ENCODE measurements around the gene CYP4A22.

DNA sequence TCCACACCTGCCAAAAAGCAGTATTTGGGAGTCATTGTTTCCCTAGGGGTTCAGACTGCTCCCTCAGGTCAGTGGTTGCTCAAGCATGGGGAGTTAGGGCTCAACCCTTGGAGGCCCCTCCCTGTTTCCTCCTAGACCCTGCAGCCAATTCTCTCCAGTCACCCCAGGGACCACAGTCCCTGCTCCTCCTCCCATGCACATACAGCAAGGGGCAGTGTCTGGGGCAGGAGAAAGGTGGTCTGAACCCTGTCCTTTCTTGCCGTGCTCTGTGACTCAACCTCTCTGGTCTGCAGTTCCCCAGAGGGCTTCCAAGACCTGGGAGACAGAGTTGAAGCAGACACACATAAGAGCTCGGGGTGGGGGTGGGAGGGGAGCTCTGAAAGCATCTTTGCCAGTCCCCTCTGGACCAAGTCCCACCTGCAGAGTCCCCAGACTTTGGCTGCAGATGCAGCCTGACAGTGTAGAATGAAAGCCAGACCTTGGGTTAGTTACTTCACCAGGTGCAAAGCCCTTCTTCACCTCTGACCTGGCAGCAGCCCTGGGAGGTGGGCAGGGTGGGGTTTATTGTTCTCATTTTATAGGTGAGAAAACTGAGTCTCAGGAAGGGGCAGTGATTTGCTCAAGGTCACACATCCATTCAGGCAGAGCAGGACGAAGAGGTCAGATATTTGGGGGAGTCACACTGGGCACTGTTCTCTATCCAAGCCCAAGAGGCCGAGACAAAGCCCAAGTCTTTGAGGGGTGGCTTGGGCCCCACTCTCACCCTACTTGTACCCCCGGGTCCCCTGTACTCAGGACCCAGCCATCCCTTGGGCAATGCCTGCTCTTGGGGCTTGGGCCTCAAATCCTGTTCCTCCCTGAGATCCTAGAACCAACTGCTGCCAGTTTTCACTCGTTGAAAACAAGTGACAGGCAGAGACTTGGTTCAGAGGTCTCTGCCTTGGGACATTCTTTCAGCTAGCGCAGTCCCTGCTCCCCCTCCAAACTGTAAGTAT lies 51.8 kb downstream of the CYP4A22 start:
- no peak for TF ChIP-seq CTCF (IDR thresholded peaks at IDR 0.05)
- no peak for TF ChIP-seq POLR2A (IDR thresholded peaks at IDR 0.05)

Measured in esophagus squamous epithelium (tissue), 4 donors.